Smooth muscle cell (in vitro differentiated cells): Measurements from ENCODE around the gene BABAM2. TPM values are rescaled to one million over a fixed set of nuclear protein-coding genes. Genes with fewer than 3 reads are reported as not detected.
A peak's percentile ranks its signal among the peaks of the same experiment; 100 is the strongest.

Experiments used
- DNase-seq: peaks from one replicate; lab custom pipeline; 2025; ENCODE audit not compliant: unreplicated experiment; lab: John Stamatoyannopoulos, UW
- H2AFZ ChIP-seq: fragments of 200-600 bp; sonication (generic); 2 replicates; pipeline ENCODE4 v1.6.0; 2016; ENCODE audit warnings: antibody characterized with exemption, low read depth, mild to moderate bottlenecking
- H3F3A ChIP-seq: fragments of 200-600 bp; sonication (generic); 2 replicates; pipeline ENCODE4 v1.6.0; 2017; ENCODE audit warnings: antibody characterized with exemption, low read depth
- H3K27ac ChIP-seq: fragments of 200-600 bp; sonication (generic); 2 replicates; pipeline ENCODE4 v1.5.1; 2016; ENCODE audit warnings: low read depth, mild to moderate bottlenecking
- H3K27me3 ChIP-seq: fragments of 200-600 bp; sonication (generic); 2 replicates; pipeline ENCODE4 v1.6.1; 2016; ENCODE audit warnings: low read depth, mild to moderate bottlenecking
- H3K36me3 ChIP-seq: fragments of 200-600 bp; sonication (generic); 2 replicates; pipeline ENCODE4 v1.5.1; 2016; ENCODE audit warnings: low read depth
- H3K4me1 ChIP-seq: fragments of 200-600 bp; sonication (generic); 2 replicates; pipeline ENCODE4 v1.5.1; 2016; ENCODE audit warnings: low read depth
- H3K4me2 ChIP-seq: fragments of 200-600 bp; sonication (generic); 2 replicates; pipeline ENCODE4 v1.6.0; 2016; ENCODE audit warnings: mild to moderate bottlenecking
- H3K4me3 ChIP-seq: fragments of 200-600 bp; sonication (generic); 2 replicates; pipeline ENCODE4 v1.5.1; 2016; ENCODE audit warnings: mild to moderate bottlenecking
- H3K79me2 ChIP-seq: fragments of 200-600 bp; sonication (generic); 2 replicates; pipeline ENCODE4 v1.6.0; 2016; ENCODE audit warnings: low read depth, mild to moderate bottlenecking
- H3K9ac ChIP-seq: fragments of 200-600 bp; sonication (generic); 2 replicates; pipeline ENCODE4 v1.6.0; 2016; ENCODE audit warnings: low read depth
- H3K9me3 ChIP-seq: fragments of 200-600 bp; sonication (generic); replicated peaks from 2 replicates; pipeline ENCODE4 v1.5.1; 2016; ENCODE audit warnings: low read depth
- H4K20me1 ChIP-seq: fragments of 200-600 bp; sonication (generic); 2 replicates; pipeline ENCODE4 v1.6.0; 2016; ENCODE audit warnings: low read depth
- WGBS: methylation state at CpG from one replicate; pipeline ENCODE4 v1.1.7; 2016; ENCODE audit warnings: low lambda C conversion rate; 5-methylcytosine and 5-hydroxymethylcytosine counted together
- polyA plus RNA-seq: library from polyadenylated mRNA; unstranded; fragments of >200 nt; fragmentation: Nextera tagmentation; extraction: Ambion mirVana; gene quantifications from 2 replicates; pipeline ENCODE4 v1.2.1, GENCODE V29; 2016
- total RNA-seq: library from RNA; depleted of rRNA; stranded (reverse); fragments of >200 nt; gene quantifications from 2 replicates; pipeline ENCODE4 v1.2.3, GENCODE V29; 2014
- TF ChIP-seq, protein P1 (sequence below): fragments of 200-600 bp; sonication (generic); IDR thresholded peaks from 2 replicates; pipeline ENCODE4 v1.5.1; 2017; ENCODE audit warnings: borderline replicate concordance, mild to moderate bottlenecking, antibody characterized with exemption; ENCODE audit not compliant: insufficient read depth, poor library complexity, severe bottlenecking

Gene BABAM2
- total and polyA plus RNA-seq, 2 experiments from 2014 or later, result 26.5 to 29.1 TPM

DNA sequence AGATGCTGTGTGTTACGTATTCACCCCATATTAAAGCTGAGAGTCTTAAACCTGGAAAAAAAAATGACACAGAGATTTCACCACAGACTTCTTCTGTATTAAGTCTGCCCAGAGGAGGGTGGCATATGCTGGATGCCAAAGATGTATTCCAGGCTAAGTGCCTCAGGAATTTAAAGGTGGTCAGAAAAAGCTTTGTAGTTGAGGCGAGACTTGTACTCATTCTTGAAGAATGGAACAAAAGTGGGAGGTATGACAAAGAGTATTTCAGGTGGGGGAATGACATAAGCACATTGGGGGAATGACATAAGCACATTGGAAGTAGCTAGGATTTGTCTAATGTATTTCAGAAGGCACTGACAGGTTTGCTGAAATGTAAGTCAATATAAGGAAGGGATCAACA lies 98.6 kb downstream of the BABAM2 start:
- WGBS, result 91% methylated on average over 2 of the region's 2 CpGs
- no peaks in the 10 kb centered on the region for H3K4me1 ChIP-seq
- no peaks in the 10 kb centered on the region for H4K20me1 ChIP-seq
- H3K9me3 ChIP-seq, result no peaks in the 10 kb centered on the region
- peak overlapping the region; percentile 73 for H3K27ac ChIP-seq
- H3K79me2 ChIP-seq, result peaks cover 8% of the 10 kb centered on the region
- H3K27me3 ChIP-seq, result no peaks in the 10 kb centered on the region
- TF ChIP-seq, protein P1, sequence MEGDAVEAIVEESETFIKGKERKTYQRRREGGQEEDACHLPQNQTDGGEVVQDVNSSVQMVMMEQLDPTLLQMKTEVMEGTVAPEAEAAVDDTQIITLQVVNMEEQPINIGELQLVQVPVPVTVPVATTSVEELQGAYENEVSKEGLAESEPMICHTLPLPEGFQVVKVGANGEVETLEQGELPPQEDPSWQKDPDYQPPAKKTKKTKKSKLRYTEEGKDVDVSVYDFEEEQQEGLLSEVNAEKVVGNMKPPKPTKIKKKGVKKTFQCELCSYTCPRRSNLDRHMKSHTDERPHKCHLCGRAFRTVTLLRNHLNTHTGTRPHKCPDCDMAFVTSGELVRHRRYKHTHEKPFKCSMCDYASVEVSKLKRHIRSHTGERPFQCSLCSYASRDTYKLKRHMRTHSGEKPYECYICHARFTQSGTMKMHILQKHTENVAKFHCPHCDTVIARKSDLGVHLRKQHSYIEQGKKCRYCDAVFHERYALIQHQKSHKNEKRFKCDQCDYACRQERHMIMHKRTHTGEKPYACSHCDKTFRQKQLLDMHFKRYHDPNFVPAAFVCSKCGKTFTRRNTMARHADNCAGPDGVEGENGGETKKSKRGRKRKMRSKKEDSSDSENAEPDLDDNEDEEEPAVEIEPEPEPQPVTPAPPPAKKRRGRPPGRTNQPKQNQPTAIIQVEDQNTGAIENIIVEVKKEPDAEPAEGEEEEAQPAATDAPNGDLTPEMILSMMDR, result no peak
- H3K9ac ChIP-seq, result no peak overlapping the region
- no peak overlapping the region for H3K4me2 ChIP-seq
- no peaks in the 10 kb centered on the region for H3F3A ChIP-seq
- no peaks in the 10 kb centered on the region for H3K36me3 ChIP-seq
- no peak overlapping the region for H3K4me3 ChIP-seq
- H2AFZ ChIP-seq, result no peak overlapping the region
- no peak for DNase-seq

DNA sequence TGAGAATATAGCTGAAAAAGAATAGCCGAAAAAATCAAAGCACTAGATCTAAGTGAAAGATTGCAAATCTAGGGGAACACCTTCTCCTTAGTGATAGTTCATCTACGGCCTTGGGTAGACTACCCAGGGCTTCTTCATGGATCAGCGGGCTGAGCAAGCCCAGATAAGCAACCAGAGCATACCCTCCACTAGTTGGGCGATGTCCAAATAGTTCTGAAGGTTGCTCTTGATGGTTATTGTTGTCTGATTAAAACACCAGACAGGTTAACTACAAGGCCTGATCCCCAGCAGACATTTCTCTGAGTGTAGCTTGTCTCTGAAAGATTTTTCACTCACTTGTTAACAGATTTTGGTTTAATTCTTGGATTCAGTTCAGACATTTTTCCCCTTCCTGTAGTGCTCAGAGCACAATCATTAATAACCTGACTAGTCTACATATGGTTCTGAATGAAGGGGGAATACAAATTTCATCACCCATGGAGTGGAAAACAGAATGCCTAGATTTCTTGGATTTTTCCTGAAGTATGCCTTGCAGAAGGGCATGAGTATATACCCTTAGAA lies 99.6 kb downstream of the BABAM2 start:
- H4K20me1 ChIP-seq, result no peaks in the 10 kb centered on the region
- H3K36me3 ChIP-seq, result no peaks in the 10 kb centered on the region
- peaks cover 8% of the 10 kb centered on the region for H3K79me2 ChIP-seq
- H3F3A ChIP-seq, result no peaks in the 10 kb centered on the region
- TF ChIP-seq, protein P1, result no peak
- no peak for DNase-seq
- 92% methylated on average over 4 of the region's 4 CpGs for WGBS
- peak overlapping the region; percentile 5 for H3K9ac ChIP-seq
- no peak overlapping the region for H2AFZ ChIP-seq
- no peaks in the 10 kb centered on the region for H3K27me3 ChIP-seq
- H3K4me3 ChIP-seq, result no peak overlapping the region
- H3K4me2 ChIP-seq, result no peak overlapping the region
- H3K9me3 ChIP-seq, result no peaks in the 10 kb centered on the region
- H3K4me1 ChIP-seq, result no peaks in the 10 kb centered on the region
- H3K27ac ChIP-seq, result peak overlapping the region; percentile 50

DNA sequence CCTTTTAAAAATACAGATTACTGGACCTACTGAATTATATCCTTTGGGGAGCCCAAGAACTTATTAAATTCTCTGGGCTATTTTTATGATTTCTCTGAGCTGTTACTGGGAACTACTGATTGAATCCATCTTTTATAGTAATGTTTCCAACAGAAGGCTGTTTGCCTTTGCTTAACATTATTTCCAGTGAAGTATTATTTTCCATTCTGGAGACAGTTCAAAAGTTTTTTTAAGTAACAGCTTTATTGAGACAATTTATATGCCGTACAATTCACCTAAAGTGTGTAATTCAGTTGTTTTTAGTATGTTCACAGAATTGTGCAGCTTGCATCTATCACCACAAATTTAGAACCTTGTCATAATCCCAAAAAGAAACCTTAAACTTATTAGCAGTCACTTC lies 100.6 kb downstream of the BABAM2 start:
- H3K27me3 ChIP-seq, result no peaks in the 10 kb centered on the region
- H3K4me3 ChIP-seq, result no peak overlapping the region
- no peaks in the 10 kb centered on the region for H4K20me1 ChIP-seq
- H3K4me2 ChIP-seq, result no peak overlapping the region
- TF ChIP-seq, protein P1, result no peak
- no peaks in the 10 kb centered on the region for H3K4me1 ChIP-seq
- no peak for DNase-seq
- H3K36me3 ChIP-seq, result no peaks in the 10 kb centered on the region
- no peak overlapping the region for H2AFZ ChIP-seq
- no peaks in the 10 kb centered on the region for H3K9me3 ChIP-seq
- peaks cover 1% of the 10 kb centered on the region for H3K79me2 ChIP-seq
- peak overlapping the region; percentile 50 for H3K27ac ChIP-seq
- 100% methylated on average over 1 of the region's 1 CpG for WGBS
- H3F3A ChIP-seq, result no peaks in the 10 kb centered on the region
- H3K9ac ChIP-seq, result no peak overlapping the region

DNA sequence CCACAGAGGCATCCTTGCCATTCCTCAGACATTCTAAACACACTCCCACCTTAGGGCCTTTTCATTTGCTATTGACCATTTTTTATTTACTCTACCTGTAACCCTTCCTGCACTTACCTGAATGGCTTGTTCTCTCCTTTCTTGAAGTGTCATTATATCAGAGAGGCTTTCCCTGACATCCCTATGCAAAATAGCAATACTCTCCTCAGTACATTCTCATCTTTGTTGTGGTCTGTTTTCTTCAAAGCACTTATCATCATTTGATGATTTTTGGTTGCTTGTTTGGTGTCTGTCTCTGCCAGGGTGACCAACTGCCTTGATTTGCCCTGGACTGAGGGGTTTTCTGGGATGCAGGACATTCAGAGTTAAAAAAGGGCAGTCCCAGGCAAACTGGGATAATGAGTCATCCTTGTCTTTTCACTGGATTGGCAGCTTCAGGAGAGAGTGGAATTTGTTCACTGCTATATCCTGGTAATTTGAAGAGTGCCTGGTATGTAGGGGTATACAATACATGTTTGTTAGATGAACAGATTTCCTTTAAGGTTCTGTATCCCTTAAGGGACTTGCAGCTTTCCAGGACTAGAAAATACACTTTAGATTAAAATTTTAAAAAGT lies 102.4 kb downstream of the BABAM2 start:
- Histone ChIP-seq H3K79me2 (no peaks in the 10 kb centered on the region), H2AFZ (no peak overlapping the region), H3K4me3 (no peak overlapping the region)

More for the DNA sequence above, 102.4 kb downstream of the BABAM2 start:
- Histone ChIP-seq H3K4me2 (no peak overlapping the region), H3K36me3 (no peaks in the 10 kb centered on the region), H3K4me1 (no peaks in the 10 kb centered on the region), H4K20me1 (no peaks in the 10 kb centered on the region), H3K27ac (peak overlapping the region; percentile 3), H3F3A (no peaks in the 10 kb centered on the region), H3K9me3 (no peaks in the 10 kb centered on the region), H3K9ac (no peak overlapping the region), H3K27me3 (no peaks in the 10 kb centered on the region)
- TF ChIP-seq, protein P1, result no peak
- DNase-seq, result no peak
